Stomach (tissue), 9 donors: Measurements from ENCODE around the gene F7. TPM values are rescaled to one million over a fixed set of nuclear protein-coding genes. Genes with fewer than 3 reads are reported as not detected.

Experiments used
- DNase-seq, 2 donors: peaks; one replicate each; pipeline versions ENCODE4 v3.0.0 to v3.0.0-alpha.2; 2013 to 2019
- H3K27ac ChIP-seq, 5 donors: fragments of 200-600 bp in 4 of 5; sonication (generic) in 4 of 5; one replicate each; pipeline ENCODE4 v1.5.1; 2013 to 2019; ENCODE audit warnings: mild to moderate bottlenecking in 1 of 5, moderate library complexity in 1 of 5
- H3K27me3 ChIP-seq, 3 donors: fragments of 200-600 bp; sonication (generic); one replicate each; pipeline ENCODE4 v1.5.1; 2017 to 2019; ENCODE audit warnings: mixed run types in 1 of 3
- H3K36me3 ChIP-seq, 4 donors: fragments of 200-600 bp; sonication (generic); 1 replicate in 3 of 4; 2 replicates in 1 of 4; pipeline ENCODE4 v1.5.1; 2016 to 2019
- H3K4me1 ChIP-seq, 4 donors: fragments of 200-600 bp; sonication (generic); one replicate each; pipeline ENCODE4 v1.5.1; 2016 to 2019
- H3K4me3 ChIP-seq, 4 donors: fragments of 200-600 bp; sonication (generic) in 3 of 4; one replicate each; pipeline ENCODE4 v1.5.1; 2016 to 2019; ENCODE audit warnings: mild to moderate bottlenecking in 1 of 4
- H3K9me3 ChIP-seq, 4 donors: fragments of 200-600 bp; sonication (generic); one replicate each; pipeline ENCODE4 v1.5.1; 2016 to 2019
- EP300 ChIP-seq: sonication (generic); formaldehyde crosslinking; IDR thresholded peaks from one replicate; pipeline ENCODE4 v1.6.1; 2017; ENCODE audit warnings: antibody characterized with exemption
- POLR2A ChIP-seq, 4 donors: fragments of 450-650 bp; IDR thresholded peaks; one replicate each; pipeline ENCODE4 v1.6.1; 2016; ENCODE audit warnings: antibody characterized with exemption in 4 of 4, control low read depth in 2 of 4, mild to moderate bottlenecking in 1 of 4, moderate library complexity in 1 of 4
- POLR2AphosphoS5 ChIP-seq, 3 donors: sonication (generic); formaldehyde crosslinking; IDR thresholded peaks; one replicate each; pipeline ENCODE4 v1.6.1; 2016; ENCODE audit warnings: antibody characterized with exemption in 3 of 3
- WGBS, 5 donors: extraction: QIAGEN DNeasy Blood & Tissue Kit in 3 of 5; methylation state at CpG; one replicate each; pipeline versions ENCODE4 v1.1.5 to v1.1.7; 2013 to 2018; 5-methylcytosine and 5-hydroxymethylcytosine counted together
- intact Hi-C: fragments of 100-400 bp; cut with DNase I; formaldehyde crosslinking; loops from one replicate; pipeline ENCODE4 v1.15.1; 2023; ENCODE audit warnings: low total_unique reads
- polyA plus RNA-seq, 3 donors: library from polyadenylated mRNA; stranded (reverse); fragments of 200-250 nt; gene quantifications; one replicate each; pipeline ENCODE4 v1.2.3, GENCODE V29; 2013
- total RNA-seq, 5 donors: library from RNA; depleted of rRNA; stranded (reverse); fragments of >200 nt; gene quantifications; one replicate each; pipeline versions ENCODE4 v1.1.0 to v1.2.3, GENCODE V29; 2014 to 2016
- TF ChIP-seq, protein P1 (sequence below), 7 experiments: fragments of 450-650 bp in 4 of 7; fragments of 200-600 bp in 3 of 7; sonication (generic) in 3 of 7; IDR thresholded peaks; one replicate each; pipeline ENCODE4 v1.5.1; 2016 to 2019; ENCODE audit warnings: antibody characterized with exemption in 7 of 7, control low read depth in 2 of 7, mild to moderate bottlenecking in 1 of 7
- donor health status: healthy with polysubstance abuse.
- donor health status: Bipolar disorder and iron deficiency.
- donor health status: healthy.

The F7 gene
- total and polyA plus RNA-seq, 8 donors, result 0.10 TPM; not detected in 7

DNA sequence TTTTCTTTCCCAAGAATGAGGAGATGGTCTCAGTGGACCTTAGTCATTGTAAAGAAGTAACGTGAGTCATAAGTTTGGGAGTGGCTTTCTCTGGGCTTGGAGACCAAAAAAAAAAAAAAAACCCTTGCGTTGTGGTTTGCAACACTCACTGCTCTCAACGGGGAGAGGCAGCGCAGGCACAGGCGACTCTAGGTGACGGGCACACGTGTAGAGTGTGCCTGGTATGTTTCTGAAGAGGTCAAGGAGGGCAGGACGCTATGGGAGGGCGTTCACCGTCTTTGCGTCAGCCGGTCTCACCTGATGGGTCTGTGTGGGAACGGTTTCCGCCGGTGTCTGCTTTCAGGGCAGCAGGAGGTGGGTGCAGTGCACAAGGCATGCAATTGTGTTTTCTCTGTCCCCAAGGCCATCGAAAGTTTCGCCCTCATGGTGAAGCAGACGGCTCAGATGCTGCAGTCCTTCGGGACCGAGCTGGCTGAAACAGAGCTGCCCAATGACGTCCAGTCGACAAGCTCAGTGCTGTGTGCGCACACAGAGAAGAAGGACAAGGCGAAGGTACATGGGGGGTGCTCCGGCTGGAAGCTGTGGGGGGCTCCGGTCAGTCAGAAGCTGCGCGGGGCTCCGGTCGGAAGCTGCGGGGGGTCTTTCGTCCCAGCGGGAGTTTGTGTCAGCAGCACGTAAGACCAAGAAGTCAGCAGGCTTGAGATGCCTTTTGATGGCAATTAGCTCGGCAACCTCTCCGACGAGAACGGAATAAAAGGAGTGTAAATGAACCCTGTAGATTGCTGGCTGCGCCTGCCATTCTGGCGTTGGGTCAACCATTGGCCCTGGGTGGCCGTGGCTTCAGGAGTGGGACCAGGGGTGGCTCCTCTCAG is 40.8 kb upstream of the F7 start:
- Histone ChIP-seq H3K4me3 (no peak overlapping the region), H3K36me3 (peaks cover 0 to 59% (median 47%) of the 10 kb centered on the region in 4 donors), H3K27ac (no peak overlapping the region), H3K9me3 (no peaks in the 10 kb centered on the region), H3K4me1 (no peaks in the 10 kb centered on the region), H3K27me3 (no peaks in the 10 kb centered on the region)
- intact Hi-C loops, result no loop called here
- 89 to 92% (median 89%) methylated on average over 40 to 41 of the region's 41 CpGs for WGBS, 5 donors
- DNase-seq, result peak in 1 of 2 donors; percentile 48
- TF ChIP-seq POLR2AphosphoS5 (IDR thresholded peaks at IDR 0.05), result no peak
- no peak for TF ChIP-seq EP300
- TF ChIP-seq POLR2A (IDR thresholded peaks at IDR 0.05), result no peak
- TF ChIP-seq, protein P1, sequence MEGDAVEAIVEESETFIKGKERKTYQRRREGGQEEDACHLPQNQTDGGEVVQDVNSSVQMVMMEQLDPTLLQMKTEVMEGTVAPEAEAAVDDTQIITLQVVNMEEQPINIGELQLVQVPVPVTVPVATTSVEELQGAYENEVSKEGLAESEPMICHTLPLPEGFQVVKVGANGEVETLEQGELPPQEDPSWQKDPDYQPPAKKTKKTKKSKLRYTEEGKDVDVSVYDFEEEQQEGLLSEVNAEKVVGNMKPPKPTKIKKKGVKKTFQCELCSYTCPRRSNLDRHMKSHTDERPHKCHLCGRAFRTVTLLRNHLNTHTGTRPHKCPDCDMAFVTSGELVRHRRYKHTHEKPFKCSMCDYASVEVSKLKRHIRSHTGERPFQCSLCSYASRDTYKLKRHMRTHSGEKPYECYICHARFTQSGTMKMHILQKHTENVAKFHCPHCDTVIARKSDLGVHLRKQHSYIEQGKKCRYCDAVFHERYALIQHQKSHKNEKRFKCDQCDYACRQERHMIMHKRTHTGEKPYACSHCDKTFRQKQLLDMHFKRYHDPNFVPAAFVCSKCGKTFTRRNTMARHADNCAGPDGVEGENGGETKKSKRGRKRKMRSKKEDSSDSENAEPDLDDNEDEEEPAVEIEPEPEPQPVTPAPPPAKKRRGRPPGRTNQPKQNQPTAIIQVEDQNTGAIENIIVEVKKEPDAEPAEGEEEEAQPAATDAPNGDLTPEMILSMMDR (IDR thresholded peaks at IDR 0.05), result no peak

DNA sequence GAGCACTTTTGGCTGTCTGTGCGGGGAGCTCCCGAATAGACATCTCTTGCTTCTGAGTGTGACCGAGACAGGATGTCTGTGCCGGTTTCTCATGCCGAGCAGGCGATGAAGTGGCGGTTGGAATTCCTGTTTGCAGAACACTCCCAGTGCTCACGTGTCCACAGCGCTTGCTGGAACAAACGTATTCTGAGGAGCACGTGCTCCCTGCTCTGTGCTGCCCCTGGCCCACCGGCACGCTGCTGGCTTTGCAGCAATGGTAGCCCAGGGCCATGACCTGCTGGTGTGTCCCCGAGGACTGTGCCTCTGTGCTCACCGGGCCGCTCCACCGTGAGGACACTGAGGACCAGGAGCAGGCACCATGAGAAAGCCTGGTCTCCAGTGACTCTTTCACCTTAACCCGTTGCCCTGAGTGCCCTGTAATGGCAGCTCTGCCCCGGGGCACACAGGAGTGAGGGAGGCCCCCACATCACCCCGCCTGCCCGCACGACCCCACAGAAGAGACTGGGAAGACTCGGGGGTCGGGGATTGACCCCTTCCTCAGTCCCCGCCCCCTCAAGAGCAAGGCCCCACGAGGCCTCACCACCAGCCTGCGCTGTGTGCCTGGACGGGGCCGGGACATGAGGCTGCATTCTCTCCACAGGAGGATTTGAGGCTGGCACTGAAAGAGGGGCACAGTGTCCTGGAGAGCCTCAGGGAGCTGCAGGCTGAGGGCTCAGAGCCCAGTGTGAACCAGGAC is 40.0 kb upstream of the F7 start:
- TF ChIP-seq, protein P1 (IDR thresholded peaks at IDR 0.05), result no peak
- no peak for TF ChIP-seq POLR2AphosphoS5 (IDR thresholded peaks at IDR 0.05)
- TF ChIP-seq EP300, result no peak
- no peak for TF ChIP-seq POLR2A (IDR thresholded peaks at IDR 0.05)
- no peaks in the 10 kb centered on the region for H3K9me3 ChIP-seq
- no peak overlapping the region for H3K27ac ChIP-seq
- no peak for DNase-seq
- H3K27me3 ChIP-seq, result no peaks in the 10 kb centered on the region
- H3K36me3 ChIP-seq, result peaks cover 0 to 60% (median 53%) of the 10 kb centered on the region in 4 donors
- no peaks in the 10 kb centered on the region for H3K4me1 ChIP-seq
- no peak overlapping the region for H3K4me3 ChIP-seq
- 84 to 90% (median 89%) methylated on average over 13 to 29 of the region's 29 CpGs for WGBS, 5 donors
- intact Hi-C loops, result no loop called here

DNA sequence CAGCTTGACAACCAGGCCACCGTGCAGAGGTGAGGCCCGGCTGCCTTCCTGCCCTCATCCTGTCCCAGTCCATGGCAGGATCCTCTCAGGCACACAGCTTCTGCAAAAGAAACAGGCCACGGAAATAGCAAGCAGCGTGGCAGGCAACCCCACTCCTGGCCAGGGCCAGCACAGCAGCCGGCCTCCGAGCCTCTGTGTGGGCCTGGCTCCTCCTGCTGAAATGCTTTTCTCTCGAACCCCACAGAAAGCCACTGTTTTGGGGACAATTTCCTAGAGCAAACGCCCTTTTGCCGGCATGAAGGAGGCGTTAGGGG is 39.5 kb upstream of the F7 start:
- Histone ChIP-seq H3K9me3 (no peaks in the 10 kb centered on the region), H3K4me1 (no peaks in the 10 kb centered on the region), H3K4me3 (no peak overlapping the region), H3K27ac (no peak overlapping the region), H3K27me3 (no peaks in the 10 kb centered on the region), H3K36me3 (peaks cover 0 to 60% (median 53%) of the 10 kb centered on the region in 4 donors)
- 76 to 94% (median 92%) methylated on average over 6 to 10 of the region's 10 CpGs for WGBS, 5 donors
- TF ChIP-seq POLR2AphosphoS5 (IDR thresholded peaks at IDR 0.05), result no peak
- DNase-seq, result no peak
- intact Hi-C loops, result no loop called here

DNA sequence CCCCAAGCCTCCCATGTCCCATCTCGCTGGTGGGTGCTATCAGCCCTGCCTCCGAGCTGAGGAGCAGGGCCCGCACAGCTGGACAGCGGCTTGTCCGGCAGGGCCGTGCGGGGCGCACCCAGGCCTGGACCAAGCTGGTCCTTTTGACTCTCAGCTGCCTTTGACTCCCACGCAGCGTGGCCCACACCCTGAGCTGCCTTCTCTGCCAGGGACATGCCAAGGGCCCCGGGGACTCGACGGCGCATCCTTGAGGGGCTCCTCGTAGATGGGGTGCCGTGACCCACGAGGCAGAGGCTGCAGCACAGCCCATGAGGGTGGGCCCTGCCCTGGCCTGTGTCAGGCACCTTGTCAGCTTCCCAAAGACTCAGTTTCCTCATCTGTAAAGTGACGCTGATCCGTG is 38.8 kb upstream of the F7 start:
- no peak for DNase-seq
- no peak overlapping the region for H3K27ac ChIP-seq
- no peaks in the 10 kb centered on the region for H3K27me3 ChIP-seq
- H3K9me3 ChIP-seq, result no peaks in the 10 kb centered on the region
- 94 to 100% (median 96%) methylated on average over 3 to 19 of the region's 19 CpGs for WGBS, 5 donors
- H3K36me3 ChIP-seq, result peaks cover 0 to 59% (median 53%) of the 10 kb centered on the region in 4 donors
- intact Hi-C loops, result no loop called here
- H3K4me1 ChIP-seq, result no peaks in the 10 kb centered on the region
- TF ChIP-seq EP300, result no peak
- no peak for TF ChIP-seq POLR2AphosphoS5 (IDR thresholded peaks at IDR 0.05)
- TF ChIP-seq, protein P1 (IDR thresholded peaks at IDR 0.05), result no peak
- no peak for TF ChIP-seq POLR2A (IDR thresholded peaks at IDR 0.05)
- H3K4me3 ChIP-seq, result no peak overlapping the region
